ENCODE measurements around the gene AXIN2. TPM values are rescaled to one million over a fixed set of nuclear protein-coding genes. Genes with fewer than 3 reads are reported as not detected.

AXIN2 gene
- total RNA-seq, 1 donor from 2014 or later: 19.8 TPM

GRCh38 chr17:65523853-65524664 lies 37.4 kb downstream of the AXIN2 start:
- Histone ChIP-seq H3K27ac (ENCODE audit: low read depth, low read length) (no peak overlapping the region), H3K36me3 (ENCODE audit: control insufficient read depth in 3 of 3, insufficient read depth in 3 of 3, low read length in 3 of 3) (peaks cover 4 to 10% (median 5%) of the 10 kb centered on the region in 3 donors), H3K4me3 (ENCODE audit: low read length in 3 of 3) (no peak overlapping the region), H3K9ac (ENCODE audit: low read depth in 1 of 3, low read length in 3 of 3) (no peak overlapping the region), H3K4me1 (ENCODE audit: control insufficient read depth in 3 of 3, insufficient read depth in 3 of 3, low read length in 3 of 3) (no peaks in the 10 kb centered on the region), H3K9me3 (ENCODE audit: control insufficient read depth in 3 of 3, low read length in 3 of 3) (no peaks in the 10 kb centered on the region), H3K27me3 (ENCODE audit: control insufficient read depth in 3 of 3, insufficient read depth in 3 of 3, low read length in 3 of 3) (no peaks in the 10 kb centered on the region)

- Histone ChIP-seq H3K27me3 (ENCODE audit: control insufficient read depth in 3 of 3, insufficient read depth in 3 of 3, low read length in 3 of 3) (no peaks in the 10 kb centered on the region), H3K9me3 (ENCODE audit: control insufficient read depth in 3 of 3, low read length in 3 of 3) (no peaks in the 10 kb centered on the region), H3K4me1 (ENCODE audit: control insufficient read depth in 3 of 3, insufficient read depth in 3 of 3, low read length in 3 of 3) (no peaks in the 10 kb centered on the region), H3K4me3 (ENCODE audit: low read length in 3 of 3) (no peak overlapping the region), H3K9ac (ENCODE audit: low read depth in 1 of 3, low read length in 3 of 3) (no peak overlapping the region), H3K36me3 (ENCODE audit: control insufficient read depth in 3 of 3, insufficient read depth in 3 of 3, low read length in 3 of 3) (peaks cover 0 to 5% (median 5%) of the 10 kb centered on the region in 3 donors), H3K27ac (ENCODE audit: low read depth, low read length) (no peak overlapping the region)
Observed at GRCh38 chr17:65523411-65523810, 38.0 kb downstream of the AXIN2 start.

- H3K9me3 ChIP-seq (ENCODE audit: control insufficient read depth in 3 of 3, low read length in 3 of 3): no peaks in the 10 kb centered on the region
- H3K4me1 ChIP-seq (ENCODE audit: control insufficient read depth in 3 of 3, insufficient read depth in 3 of 3, low read length in 3 of 3): no peaks in the 10 kb centered on the region
- no peak overlapping the region for H3K27ac ChIP-seq (ENCODE audit: low read depth, low read length)
- no peak overlapping the region for H3K4me3 ChIP-seq (ENCODE audit: low read length in 3 of 3)
- no peaks in the 10 kb centered on the region for H3K27me3 ChIP-seq (ENCODE audit: control insufficient read depth in 3 of 3, insufficient read depth in 3 of 3, low read length in 3 of 3)
- peaks cover 0 to 1% (median under 1%) of the 10 kb centered on the region in 3 donors for H3K36me3 ChIP-seq (ENCODE audit: control insufficient read depth in 3 of 3, insufficient read depth in 3 of 3, low read length in 3 of 3)
- H3K9ac ChIP-seq (ENCODE audit: low read depth in 1 of 3, low read length in 3 of 3): no peak overlapping the region
Observed at GRCh38 chr17:65522751-65523404, 38.6 kb downstream of the AXIN2 start.

- Histone ChIP-seq H3K4me3 (ENCODE audit: low read length in 3 of 3) (no peak overlapping the region), H3K27ac (ENCODE audit: low read depth, low read length) (no peak overlapping the region), H3K27me3 (ENCODE audit: control insufficient read depth in 3 of 3, insufficient read depth in 3 of 3, low read length in 3 of 3) (no peaks in the 10 kb centered on the region), H3K9ac (ENCODE audit: low read depth in 1 of 3, low read length in 3 of 3) (no peak overlapping the region), H3K36me3 (ENCODE audit: control insufficient read depth in 3 of 3, insufficient read depth in 3 of 3, low read length in 3 of 3) (no peaks in the 10 kb centered on the region), H3K9me3 (ENCODE audit: control insufficient read depth in 3 of 3, low read length in 3 of 3) (no peaks in the 10 kb centered on the region), H3K4me1 (ENCODE audit: control insufficient read depth in 3 of 3, insufficient read depth in 3 of 3, low read length in 3 of 3) (no peaks in the 10 kb centered on the region)
Observed at GRCh38 chr17:65519462-65519861, 42.0 kb downstream of the AXIN2 start.

- Histone ChIP-seq H3K4me3 (ENCODE audit: low read length in 3 of 3) (no peak overlapping the region), H3K36me3 (ENCODE audit: control insufficient read depth in 3 of 3, insufficient read depth in 3 of 3, low read length in 3 of 3) (no peaks in the 10 kb centered on the region), H3K27me3 (ENCODE audit: control insufficient read depth in 3 of 3, insufficient read depth in 3 of 3, low read length in 3 of 3) (no peaks in the 10 kb centered on the region), H3K9ac (ENCODE audit: low read depth in 1 of 3, low read length in 3 of 3) (no peak overlapping the region), H3K9me3 (ENCODE audit: control insufficient read depth in 3 of 3, low read length in 3 of 3) (no peaks in the 10 kb centered on the region), H3K27ac (ENCODE audit: low read depth, low read length) (no peak overlapping the region), H3K4me1 (ENCODE audit: control insufficient read depth in 3 of 3, insufficient read depth in 3 of 3, low read length in 3 of 3) (no peaks in the 10 kb centered on the region)
Observed at GRCh38 chr17:65518256-65518655, 43.2 kb downstream of the AXIN2 start.

GRCh38 chr17:65515959-65516948 lies 45.2 kb downstream of the AXIN2 start:
- no peaks in the 10 kb centered on the region for H3K9me3 ChIP-seq (ENCODE audit: control insufficient read depth in 3 of 3, low read length in 3 of 3)
- H3K27ac ChIP-seq (ENCODE audit: low read depth, low read length): no peak overlapping the region
- no peak overlapping the region for H3K9ac ChIP-seq (ENCODE audit: low read depth in 1 of 3, low read length in 3 of 3)
- H3K4me3 ChIP-seq (ENCODE audit: low read length in 3 of 3): no peak overlapping the region
- H3K4me1 ChIP-seq (ENCODE audit: control insufficient read depth in 3 of 3, insufficient read depth in 3 of 3, low read length in 3 of 3): no peaks in the 10 kb centered on the region
- no peaks in the 10 kb centered on the region for H3K27me3 ChIP-seq (ENCODE audit: control insufficient read depth in 3 of 3, insufficient read depth in 3 of 3, low read length in 3 of 3)
- H3K36me3 ChIP-seq (ENCODE audit: control insufficient read depth in 3 of 3, insufficient read depth in 3 of 3, low read length in 3 of 3): no peaks in the 10 kb centered on the region

GRCh38 chr17:65515512-65515911 lies 45.9 kb downstream of the AXIN2 start:
- Histone ChIP-seq H3K27me3 (ENCODE audit: control insufficient read depth in 3 of 3, insufficient read depth in 3 of 3, low read length in 3 of 3) (no peaks in the 10 kb centered on the region), H3K27ac (ENCODE audit: low read depth, low read length) (no peak overlapping the region), H3K4me1 (ENCODE audit: control insufficient read depth in 3 of 3, insufficient read depth in 3 of 3, low read length in 3 of 3) (no peaks in the 10 kb centered on the region), H3K36me3 (ENCODE audit: control insufficient read depth in 3 of 3, insufficient read depth in 3 of 3, low read length in 3 of 3) (no peaks in the 10 kb centered on the region), H3K9me3 (ENCODE audit: control insufficient read depth in 3 of 3, low read length in 3 of 3) (no peaks in the 10 kb centered on the region), H3K9ac (ENCODE audit: low read depth in 1 of 3, low read length in 3 of 3) (no peak overlapping the region), H3K4me3 (ENCODE audit: low read length in 3 of 3) (no peak overlapping the region)

- H3K9ac ChIP-seq (ENCODE audit: low read depth in 1 of 3, low read length in 3 of 3): no peak overlapping the region
- no peak overlapping the region for H3K4me3 ChIP-seq (ENCODE audit: low read length in 3 of 3)
- no peaks in the 10 kb centered on the region for H3K4me1 ChIP-seq (ENCODE audit: control insufficient read depth in 3 of 3, insufficient read depth in 3 of 3, low read length in 3 of 3)
- no peaks in the 10 kb centered on the region for H3K36me3 ChIP-seq (ENCODE audit: control insufficient read depth in 3 of 3, insufficient read depth in 3 of 3, low read length in 3 of 3)
- no peak overlapping the region for H3K27ac ChIP-seq (ENCODE audit: low read depth, low read length)
- H3K9me3 ChIP-seq (ENCODE audit: control insufficient read depth in 3 of 3, low read length in 3 of 3): no peaks in the 10 kb centered on the region
- no peaks in the 10 kb centered on the region for H3K27me3 ChIP-seq (ENCODE audit: control insufficient read depth in 3 of 3, insufficient read depth in 3 of 3, low read length in 3 of 3)
Observed at GRCh38 chr17:65514541-65514940, 46.9 kb downstream of the AXIN2 start.

GRCh38 chr17:65514082-65514481 lies 47.4 kb downstream of the AXIN2 start:
- no peak overlapping the region for H3K9ac ChIP-seq (ENCODE audit: low read depth in 1 of 3, low read length in 3 of 3)
- H3K4me1 ChIP-seq (ENCODE audit: control insufficient read depth in 3 of 3, insufficient read depth in 3 of 3, low read length in 3 of 3): no peaks in the 10 kb centered on the region
- no peaks in the 10 kb centered on the region for H3K9me3 ChIP-seq (ENCODE audit: control insufficient read depth in 3 of 3, low read length in 3 of 3)
- H3K27me3 ChIP-seq (ENCODE audit: control insufficient read depth in 3 of 3, insufficient read depth in 3 of 3, low read length in 3 of 3): no peaks in the 10 kb centered on the region
- no peak overlapping the region for H3K27ac ChIP-seq (ENCODE audit: low read depth, low read length)
- H3K4me3 ChIP-seq (ENCODE audit: low read length in 3 of 3): no peak overlapping the region
- H3K36me3 ChIP-seq (ENCODE audit: control insufficient read depth in 3 of 3, insufficient read depth in 3 of 3, low read length in 3 of 3): no peaks in the 10 kb centered on the region
